HCT116 (cell line): Measurements from ENCODE around the gene BRIP1. TPM values are rescaled to one million over a fixed set of nuclear protein-coding genes. Genes with fewer than 3 reads are reported as not detected.

Experiments
- ATAC-seq: fragments of 200-7000 bp; cut with Tn5 transposase; 2 replicates; pipeline ENCODE4 v1.9.1; 2020; ENCODE audit warnings: mild to moderate bottlenecking, moderate library complexity
- BruUV-seq: library from RNA; stranded (reverse); fragments of 400-500 nt; replicated peaks from 2 replicates; lab custom pipeline; 2021; lab: Mats Ljungman, UMichigan
- CTCF ChIA-PET: fragments of 300-600 bp; sonication (Branson Sonifier 250); formaldehyde crosslinking; loops from one replicate; lab custom pipeline; 2021; ENCODE audit warnings: antibody characterized with exemption; lab: Charles Lee
- POLR2A ChIA-PET: fragments of 300-600, 350-600 bp; sonication (Branson Sonifier 250); formaldehyde crosslinking; loops from one replicate; lab custom pipeline; 2021; ENCODE audit warnings: antibody characterized with exemption; lab: Charles Lee
- RAD21 ChIA-PET, 2 experiments: fragments of 300-600 bp; sonication (Branson Sonifier 250); formaldehyde crosslinking; loops; one replicate each; lab custom pipeline; 2023; ENCODE audit warnings: low total read pairs in 2 of 2; ENCODE audit not compliant: uncharacterized antibody in 2 of 2, unreplicated experiment in 2 of 2, low non-redundant PET in 1 of 2; lab: Charles Lee
- DNase-seq: peaks from one replicate; pipeline ENCODE4 v3.0.0-alpha.2; 2010; ENCODE audit warnings: low read depth, low spot score
- H2AFZ ChIP-seq: fragments of 200-600 bp; shearing (Covaris generic), sonication (generic); 2 replicates; pipeline ENCODE4 v1.6.1; 2017; ENCODE audit warnings: low read depth, mixed run types, mixed read lengths, antibody characterized with exemption, low read length; ENCODE audit not compliant: poor library complexity, severe bottlenecking
- H3K27ac ChIP-seq: 2 replicates; pipeline ENCODE4 v1.5.1; 2012; ENCODE audit warnings: low read depth, low read length
- H3K27me3 ChIP-seq: fragments of 200-600 bp; sonication (generic); 2 replicates; pipeline ENCODE4 v1.6.1; 2016; ENCODE audit warnings: mixed run types, low read length, mixed read lengths; ENCODE audit not compliant: insufficient read depth
- H3K36me3 ChIP-seq, 2 experiments: fragments of 200-500 bp in 1 of 2; fragments of 200-600 bp in 1 of 2; sonication (Bioruptor generic) in 1 of 2; sonication (generic) in 1 of 2; 2 replicates each; pipeline versions ENCODE4 v1.5.1 to v1.6.1; 2014 to 2016; ENCODE audit warnings: low read length in 2 of 2, inconsistent platforms in 1 of 2, mixed read lengths in 1 of 2, mixed run types in 1 of 2; ENCODE audit not compliant: insufficient read depth in 2 of 2, control insufficient read depth in 1 of 2
- H3K4me1 ChIP-seq, 2 experiments: fragments of 200-600 bp in 1 of 2; sonication (generic) in 1 of 2; 2 replicates each; pipeline versions ENCODE4 v1.5.1 to v1.6.1; 2012 to 2017; ENCODE audit warnings: low read length in 2 of 2, inconsistent platforms in 1 of 2, mild to moderate bottlenecking in 1 of 2, mixed read lengths in 1 of 2, mixed run types in 1 of 2, moderate library complexity in 1 of 2; ENCODE audit not compliant: insufficient read depth in 2 of 2, control insufficient read depth in 1 of 2
- H3K4me2 ChIP-seq: fragments of 200-600 bp; sonication (generic); 2 replicates; pipeline ENCODE4 v1.6.1; 2017; ENCODE audit warnings: mixed run types, low read length, mixed read lengths
- H3K4me3 ChIP-seq, 2 experiments: fragments of 200-600 bp in 1 of 2; sonication (generic) in 1 of 2; replicated peaks in 1 of 2; 2 replicates each; pipeline ENCODE4 v1.5.1; 2011 to 2016; ENCODE audit warnings: low read length in 2 of 2, control low read depth in 1 of 2, low read depth in 1 of 2, mild to moderate bottlenecking in 1 of 2, mixed read lengths in 1 of 2, mixed run types in 1 of 2
- H3K79me2 ChIP-seq: fragments of 200-600 bp; sonication (generic); 2 replicates; pipeline ENCODE4 v1.6.1; 2017; ENCODE audit warnings: mild to moderate bottlenecking, mixed run types, low read length, moderate library complexity, mixed read lengths; ENCODE audit not compliant: insufficient read depth
- H3K9ac ChIP-seq: fragments of 200-600 bp; sonication (generic); 2 replicates; pipeline ENCODE4 v1.6.1; 2016; ENCODE audit warnings: low read length, mixed read lengths
- H3K9me2 ChIP-seq: fragments of 200-600 bp; sonication (generic), shearing (Covaris generic); 2 replicates; pipeline ENCODE4 v1.6.1; 2017; ENCODE audit warnings: mixed run types, mild to moderate bottlenecking, moderate library complexity; ENCODE audit not compliant: insufficient read depth
- H3K9me3 ChIP-seq, 2 experiments: fragments of 200-500 bp in 1 of 2; fragments of 200-600 bp in 1 of 2; sonication (Bioruptor generic) in 1 of 2; sonication (generic) in 1 of 2; 2 replicates each; pipeline ENCODE4 v1.6.1; 2014 to 2017; ENCODE audit warnings: low read length in 2 of 2, mixed read lengths in 2 of 2, inconsistent platforms in 1 of 2, low read depth in 1 of 2, mild to moderate bottlenecking in 1 of 2, mixed run types in 1 of 2, moderate library complexity in 1 of 2; ENCODE audit not compliant: control insufficient read depth in 1 of 2, insufficient read depth in 1 of 2
- H4K20me1 ChIP-seq: fragments of 200-600 bp; sonication (generic), shearing (Covaris generic); 2 replicates; pipeline ENCODE4 v1.6.1; 2017; ENCODE audit warnings: mixed run types, mild to moderate bottlenecking, moderate library complexity; ENCODE audit not compliant: insufficient read depth
- CBX3 ChIP-seq: IDR thresholded peaks from 2 replicates; pipeline ENCODE4 v1.6.1; 2012; ENCODE audit warnings: low read depth
- CEBPB ChIP-seq: IDR thresholded peaks from 2 replicates; pipeline ENCODE4 v1.6.1; 2012; ENCODE audit warnings: low read depth
- EGR1 ChIP-seq: IDR thresholded peaks from 2 replicates; pipeline ENCODE4 v1.6.1; 2012; ENCODE audit warnings: low read depth
- EZH2 ChIP-seq: fragments of 200-600 bp; sonication (generic); IDR thresholded peaks from 2 replicates; pipeline ENCODE4 v1.6.1; 2017; ENCODE audit warnings: antibody characterized with exemption, mixed run types
- FOSL1 ChIP-seq: IDR thresholded peaks from 2 replicates; pipeline ENCODE4 v1.6.1; 2012; ENCODE audit warnings: low read depth
- POLR2A ChIP-seq: IDR thresholded peaks from 2 replicates; pipeline ENCODE4 v1.7.0; 2011; ENCODE audit warnings: borderline replicate concordance; ENCODE audit not compliant: insufficient read depth, insufficient read length; ENCODE audit errors: extremely low read depth
- SIN3A ChIP-seq: IDR thresholded peaks from 2 replicates; pipeline ENCODE4 v1.6.1; 2012; ENCODE audit warnings: low read depth
- SP1 ChIP-seq: IDR thresholded peaks from 2 replicates; pipeline ENCODE4 v1.6.1; 2012; ENCODE audit warnings: low read depth
- YY1 ChIP-seq: IDR thresholded peaks from 2 replicates; pipeline ENCODE4 v1.6.1; 2011; ENCODE audit warnings: low read length, low read depth, moderate library complexity, mild to moderate bottlenecking; ENCODE audit not compliant: insufficient replicate concordance; ENCODE audit errors: extremely low read depth
- ZNF274 ChIP-seq: fragments of 200-500 bp; sonication (Bioruptor generic); IDR thresholded peaks from 2 replicates; pipeline ENCODE4 v1.6.1; 2014; ENCODE audit warnings: mild to moderate bottlenecking, low read depth, low read length, inconsistent platforms
- intact Hi-C: fragments of 100-400 bp; cut with micrococcal nuclease; formaldehyde crosslinking; loops from 2 replicates; pipeline ENCODE4 v1.10.0; 2022
- total RNA-seq: library from RNA; stranded (reverse); gene quantifications from one replicate; pipeline ENCODE4 v1.2.1, GENCODE V29; 2021; ENCODE audit not compliant: unreplicated experiment
- TF ChIP-seq, protein P1 (sequence below): IDR thresholded peaks from 2 replicates; pipeline ENCODE4 v1.6.1; 2012; ENCODE audit warnings: low read depth
- TF ChIP-seq, protein P2 (sequence below): IDR thresholded peaks from 2 replicates; pipeline ENCODE4 v1.6.1; 2012
- TF ChIP-seq, protein P3 (sequence below): IDR thresholded peaks from 2 replicates; pipeline ENCODE4 v1.6.1; 2011; ENCODE audit warnings: mild to moderate bottlenecking, low read length, moderate library complexity; ENCODE audit not compliant: insufficient replicate concordance; ENCODE audit errors: extremely low read depth

The BRIP1 gene
- total RNA-seq, 1 experiment from 2014 or later: 22.2 TPM

DNA sequence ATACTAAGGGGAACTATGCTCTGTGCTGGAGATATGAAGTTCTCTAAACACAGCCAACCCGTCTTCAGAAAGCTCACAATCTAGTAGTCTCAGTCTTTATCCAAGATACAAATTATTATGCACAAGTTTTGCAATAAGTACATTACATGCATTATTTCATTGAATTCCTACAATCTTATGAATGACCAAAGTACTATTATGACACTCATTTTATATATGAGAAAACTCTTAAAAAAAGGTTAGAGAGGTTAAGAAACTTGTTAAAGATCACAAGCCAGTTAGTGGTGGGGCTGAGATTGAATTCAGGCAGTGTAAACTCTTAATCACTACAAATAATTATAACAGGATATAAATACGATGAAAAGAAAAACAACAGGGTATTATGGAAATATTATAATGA lies 4.7 kb upstream of the BRIP1 start:
- Histone ChIP-seq H3K9me3 (no peaks in the 10 kb centered on the region), H4K20me1 (no peaks in the 10 kb centered on the region), H3K4me2 (no peak overlapping the region), H3K9ac (no peak overlapping the region), H3K36me3 (peaks cover 20 to 38% of the 10 kb centered on the region in 2 experiments), H3K4me3 (no peak overlapping the region), H3K27ac (no peak overlapping the region), H3K4me1 (peaks cover 5 to 9% of the 10 kb centered on the region in 2 experiments; a peak in 3 of 4 replicates), H2AFZ (no peak overlapping the region), H3K9me2 (no peaks in the 10 kb centered on the region), H3K27me3 (no peaks in the 10 kb centered on the region), H3K79me2 (peaks cover under 1% of the 10 kb centered on the region; the same call in 1 of the 2 replicates)
- ChIA-PET CTCF (no interaction called here), POLR2A (no interaction called here), RAD21 (no interaction called here)
- ATAC-seq (no peak), DNase-seq (no peak)
- no TSS peak for BruUV-seq
- no peak for TF ChIP-seq YY1
- no peak for TF ChIP-seq SP1
- TF ChIP-seq POLR2A: no peak
- TF ChIP-seq, protein P1, sequence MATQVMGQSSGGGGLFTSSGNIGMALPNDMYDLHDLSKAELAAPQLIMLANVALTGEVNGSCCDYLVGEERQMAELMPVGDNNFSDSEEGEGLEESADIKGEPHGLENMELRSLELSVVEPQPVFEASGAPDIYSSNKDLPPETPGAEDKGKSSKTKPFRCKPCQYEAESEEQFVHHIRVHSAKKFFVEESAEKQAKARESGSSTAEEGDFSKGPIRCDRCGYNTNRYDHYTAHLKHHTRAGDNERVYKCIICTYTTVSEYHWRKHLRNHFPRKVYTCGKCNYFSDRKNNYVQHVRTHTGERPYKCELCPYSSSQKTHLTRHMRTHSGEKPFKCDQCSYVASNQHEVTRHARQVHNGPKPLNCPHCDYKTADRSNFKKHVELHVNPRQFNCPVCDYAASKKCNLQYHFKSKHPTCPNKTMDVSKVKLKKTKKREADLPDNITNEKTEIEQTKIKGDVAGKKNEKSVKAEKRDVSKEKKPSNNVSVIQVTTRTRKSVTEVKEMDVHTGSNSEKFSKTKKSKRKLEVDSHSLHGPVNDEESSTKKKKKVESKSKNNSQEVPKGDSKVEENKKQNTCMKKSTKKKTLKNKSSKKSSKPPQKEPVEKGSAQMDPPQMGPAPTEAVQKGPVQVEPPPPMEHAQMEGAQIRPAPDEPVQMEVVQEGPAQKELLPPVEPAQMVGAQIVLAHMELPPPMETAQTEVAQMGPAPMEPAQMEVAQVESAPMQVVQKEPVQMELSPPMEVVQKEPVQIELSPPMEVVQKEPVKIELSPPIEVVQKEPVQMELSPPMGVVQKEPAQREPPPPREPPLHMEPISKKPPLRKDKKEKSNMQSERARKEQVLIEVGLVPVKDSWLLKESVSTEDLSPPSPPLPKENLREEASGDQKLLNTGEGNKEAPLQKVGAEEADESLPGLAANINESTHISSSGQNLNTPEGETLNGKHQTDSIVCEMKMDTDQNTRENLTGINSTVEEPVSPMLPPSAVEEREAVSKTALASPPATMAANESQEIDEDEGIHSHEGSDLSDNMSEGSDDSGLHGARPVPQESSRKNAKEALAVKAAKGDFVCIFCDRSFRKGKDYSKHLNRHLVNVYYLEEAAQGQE: no peak
- TF ChIP-seq CBX3: no peak
- TF ChIP-seq FOSL1: no peak
- TF ChIP-seq, protein P2, sequence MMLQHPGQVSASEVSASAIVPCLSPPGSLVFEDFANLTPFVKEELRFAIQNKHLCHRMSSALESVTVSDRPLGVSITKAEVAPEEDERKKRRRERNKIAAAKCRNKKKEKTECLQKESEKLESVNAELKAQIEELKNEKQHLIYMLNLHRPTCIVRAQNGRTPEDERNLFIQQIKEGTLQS: no peak
- no peak for TF ChIP-seq ZNF274
- TF ChIP-seq EGR1: no peak
- no peak for TF ChIP-seq CEBPB
- TF ChIP-seq EZH2: no peak
- no peak for TF ChIP-seq SIN3A
- TF ChIP-seq, protein P3, sequence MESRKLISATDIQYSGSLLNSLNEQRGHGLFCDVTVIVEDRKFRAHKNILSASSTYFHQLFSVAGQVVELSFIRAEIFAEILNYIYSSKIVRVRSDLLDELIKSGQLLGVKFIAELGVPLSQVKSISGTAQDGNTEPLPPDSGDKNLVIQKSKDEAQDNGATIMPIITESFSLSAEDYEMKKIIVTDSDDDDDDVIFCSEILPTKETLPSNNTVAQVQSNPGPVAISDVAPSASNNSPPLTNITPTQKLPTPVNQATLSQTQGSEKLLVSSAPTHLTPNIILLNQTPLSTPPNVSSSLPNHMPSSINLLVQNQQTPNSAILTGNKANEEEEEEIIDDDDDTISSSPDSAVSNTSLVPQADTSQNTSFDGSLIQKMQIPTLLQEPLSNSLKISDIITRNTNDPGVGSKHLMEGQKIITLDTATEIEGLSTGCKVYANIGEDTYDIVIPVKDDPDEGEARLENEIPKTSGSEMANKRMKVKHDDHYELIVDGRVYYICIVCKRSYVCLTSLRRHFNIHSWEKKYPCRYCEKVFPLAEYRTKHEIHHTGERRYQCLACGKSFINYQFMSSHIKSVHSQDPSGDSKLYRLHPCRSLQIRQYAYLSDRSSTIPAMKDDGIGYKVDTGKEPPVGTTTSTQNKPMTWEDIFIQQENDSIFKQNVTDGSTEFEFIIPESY: no peak
- intact Hi-C loops: no loop called here
